GM06990 (cell line): ENCODE measurements around the gene NFIA.

Experiments
- DNase-seq: peaks from one replicate; pipeline ENCODE4 v3.0.0-alpha.2; 2011; ENCODE audit not compliant: insufficient read length; ENCODE audit errors: extremely low read depth
- H3K27me3 ChIP-seq: replicated peaks from 2 replicates; pipeline ENCODE4 v1.6.0; 2011; ENCODE audit warnings: low read length; ENCODE audit not compliant: control insufficient read depth, insufficient read depth
- H3K36me3 ChIP-seq: 2 replicates; pipeline ENCODE4 v1.5.1; 2011; ENCODE audit warnings: low read length; ENCODE audit not compliant: control insufficient read depth, insufficient read depth
- H3K4me3 ChIP-seq: replicated peaks from 2 replicates; pipeline ENCODE4 v1.5.1; 2011; ENCODE audit warnings: low read depth, mild to moderate bottlenecking, control low read depth, low read length
- TF ChIP-seq, protein P1 (sequence below): IDR thresholded peaks from 2 replicates; pipeline ENCODE4 v1.5.1; 2011; ENCODE audit warnings: low read length, control low read depth, mild to moderate bottlenecking, inconsistent platforms; ENCODE audit not compliant: insufficient read depth, poor library complexity, severe bottlenecking

NFIA gene

DNA sequence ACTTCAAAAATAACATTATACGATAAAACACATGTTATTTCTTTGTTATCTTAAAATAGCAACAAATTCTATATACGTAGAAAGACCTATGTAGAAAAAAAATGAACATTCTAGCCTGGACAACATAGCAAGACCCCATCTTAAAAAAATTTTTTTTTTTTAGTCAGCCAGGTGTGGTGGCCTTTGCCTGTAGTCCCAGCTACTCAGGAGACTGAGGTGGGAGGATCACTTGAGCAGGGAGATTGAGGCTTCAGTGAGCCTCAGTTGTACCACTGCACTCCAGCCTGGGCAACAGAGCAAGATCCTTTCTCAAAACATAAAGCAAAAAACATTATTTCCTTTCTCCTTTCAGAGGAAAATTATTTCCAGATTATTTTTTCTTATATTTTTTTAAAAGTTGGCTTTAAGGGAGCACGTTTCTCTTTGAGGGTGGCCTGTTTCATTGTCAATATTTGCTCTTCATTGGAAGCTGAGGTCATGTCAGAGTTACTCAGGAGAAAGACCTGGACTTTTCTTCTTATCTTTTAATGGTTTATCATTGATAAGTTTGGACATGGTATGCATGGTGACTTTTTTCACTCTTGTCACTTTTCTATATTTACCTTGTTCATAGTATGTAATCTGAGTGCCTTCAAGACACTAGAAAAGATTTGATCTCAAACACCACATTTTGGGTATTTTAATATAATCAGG lies 32.0 kb downstream of the NFIA start:
- TF ChIP-seq, protein P1, sequence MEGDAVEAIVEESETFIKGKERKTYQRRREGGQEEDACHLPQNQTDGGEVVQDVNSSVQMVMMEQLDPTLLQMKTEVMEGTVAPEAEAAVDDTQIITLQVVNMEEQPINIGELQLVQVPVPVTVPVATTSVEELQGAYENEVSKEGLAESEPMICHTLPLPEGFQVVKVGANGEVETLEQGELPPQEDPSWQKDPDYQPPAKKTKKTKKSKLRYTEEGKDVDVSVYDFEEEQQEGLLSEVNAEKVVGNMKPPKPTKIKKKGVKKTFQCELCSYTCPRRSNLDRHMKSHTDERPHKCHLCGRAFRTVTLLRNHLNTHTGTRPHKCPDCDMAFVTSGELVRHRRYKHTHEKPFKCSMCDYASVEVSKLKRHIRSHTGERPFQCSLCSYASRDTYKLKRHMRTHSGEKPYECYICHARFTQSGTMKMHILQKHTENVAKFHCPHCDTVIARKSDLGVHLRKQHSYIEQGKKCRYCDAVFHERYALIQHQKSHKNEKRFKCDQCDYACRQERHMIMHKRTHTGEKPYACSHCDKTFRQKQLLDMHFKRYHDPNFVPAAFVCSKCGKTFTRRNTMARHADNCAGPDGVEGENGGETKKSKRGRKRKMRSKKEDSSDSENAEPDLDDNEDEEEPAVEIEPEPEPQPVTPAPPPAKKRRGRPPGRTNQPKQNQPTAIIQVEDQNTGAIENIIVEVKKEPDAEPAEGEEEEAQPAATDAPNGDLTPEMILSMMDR: no peak
- no peaks in the 10 kb centered on the region for H3K27me3 ChIP-seq
- H3K36me3 ChIP-seq: no peaks in the 10 kb centered on the region
- DNase-seq: no peak
- no peak overlapping the region for H3K4me3 ChIP-seq

DNA sequence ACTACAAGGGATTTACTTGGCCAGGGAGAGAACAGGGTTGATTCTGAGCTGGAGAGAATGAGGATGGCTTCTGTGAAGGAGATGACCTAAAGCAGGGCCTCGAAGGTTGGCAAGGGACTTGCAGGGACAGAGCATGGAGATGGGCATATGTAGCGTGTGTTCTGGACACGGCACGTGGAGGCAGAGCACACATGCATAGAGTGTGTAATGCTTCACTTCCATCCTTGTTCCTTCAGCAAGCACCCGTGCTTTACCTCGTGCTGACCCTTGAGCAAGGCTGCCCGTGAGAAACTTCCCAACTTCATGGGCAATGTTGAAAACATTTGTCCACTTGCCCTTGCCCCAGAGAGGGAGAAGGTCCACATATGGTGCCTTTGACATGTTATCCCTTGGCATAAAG lies 33.1 kb downstream of the NFIA start:
- Histone ChIP-seq H3K36me3 (no peaks in the 10 kb centered on the region), H3K4me3 (no peak overlapping the region), H3K27me3 (no peaks in the 10 kb centered on the region)
- no peak for DNase-seq
- TF ChIP-seq, protein P1: no peak

DNA sequence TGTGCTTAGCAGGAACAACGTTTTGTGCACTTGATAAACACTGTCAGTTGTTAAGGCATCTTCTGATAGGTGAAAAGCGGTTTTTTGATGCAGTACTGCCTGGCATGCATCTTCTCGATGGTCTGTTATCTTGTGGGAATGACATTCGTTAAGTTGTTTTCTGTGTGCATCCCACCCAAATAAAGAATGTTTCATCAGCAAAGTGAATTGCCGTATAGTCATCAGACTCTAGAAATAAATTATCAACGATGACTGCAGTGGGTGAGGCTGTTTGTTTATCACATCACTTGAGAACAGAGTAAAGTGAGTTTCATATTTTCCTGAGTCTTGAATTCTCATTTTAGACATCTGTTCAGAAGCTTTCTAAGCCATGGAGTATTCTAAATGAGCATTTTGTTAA lies 34.1 kb downstream of the NFIA start:
- DNase-seq: no peak
- H3K27me3 ChIP-seq: no peaks in the 10 kb centered on the region
- TF ChIP-seq, protein P1: no peak
- no peak overlapping the region for H3K4me3 ChIP-seq
- H3K36me3 ChIP-seq: no peaks in the 10 kb centered on the region

DNA sequence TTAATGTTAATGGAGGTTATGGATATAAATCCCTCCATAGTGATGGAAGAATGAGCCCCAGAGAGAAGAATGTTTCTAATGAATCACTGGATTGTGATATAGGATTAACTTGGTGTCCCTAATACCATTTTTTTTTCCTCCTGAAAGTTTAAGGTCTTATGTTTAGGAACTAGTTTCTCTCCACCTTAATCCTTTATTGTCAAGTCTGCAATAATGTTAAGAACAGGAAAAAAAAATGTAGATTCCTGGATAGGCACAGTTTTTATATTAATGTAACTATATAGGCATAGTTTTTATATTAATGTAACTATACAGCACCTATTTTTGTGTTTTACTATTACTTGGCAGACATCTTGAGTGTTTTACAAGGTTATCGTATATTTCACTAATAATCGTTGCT lies 34.9 kb downstream of the NFIA start:
- TF ChIP-seq, protein P1: no peak

DNA sequence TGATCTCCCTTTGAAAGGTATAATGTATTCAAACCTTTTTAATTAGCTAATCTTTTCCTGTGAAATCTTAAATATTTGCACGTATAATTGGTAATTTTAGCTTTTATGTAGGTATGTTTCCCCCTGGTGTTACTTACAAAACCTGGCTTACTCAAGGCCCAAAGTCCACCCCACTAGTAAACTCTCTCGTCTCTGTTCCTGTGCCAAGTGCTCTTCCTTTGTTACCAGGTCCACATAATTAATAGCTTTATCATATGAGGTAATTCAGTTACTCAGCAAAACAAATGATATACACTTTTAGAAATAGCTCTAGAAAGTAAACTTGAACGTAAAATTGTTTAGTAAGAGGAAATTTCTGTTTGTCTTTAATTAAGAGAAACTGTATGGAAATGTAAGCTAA lies 36.7 kb downstream of the NFIA start:
- no peaks in the 10 kb centered on the region for H3K36me3 ChIP-seq
- TF ChIP-seq, protein P1: no peak

More for the DNA sequence above, 34.9 kb downstream of the NFIA start:
- no peak for DNase-seq
- no peaks in the 10 kb centered on the region for H3K27me3 ChIP-seq
- H3K4me3 ChIP-seq: no peak overlapping the region
- H3K36me3 ChIP-seq: no peaks in the 10 kb centered on the region

More for the DNA sequence above, 36.7 kb downstream of the NFIA start:
- DNase-seq: no peak
- no peaks in the 10 kb centered on the region for H3K27me3 ChIP-seq
- no peak overlapping the region for H3K4me3 ChIP-seq
